ENCODE data around the gene CORO2B.
"Not testable (repeated sequence)": the region's sequence is repeated elsewhere in the genome, so short reads cannot be mapped to it uniquely, and the experiment has no call there.

CORO2B gene

GRCh38 chr15:68730976-68731897 is 152.4 kb downstream of the CORO2B start:
- no peak for DNase-seq (ENCODE audit: low read depth)

- DNase-seq (ENCODE audit: low read depth) = no peak
Measured at GRCh38 chr15:68732451-68732850, 153.7 kb downstream of the CORO2B start.

GRCh38 chr15:68733666-68734065 is 154.9 kb downstream of the CORO2B start:
- no peak for DNase-seq (ENCODE audit: low read depth)

GRCh38 chr15:68734352-68734751 is 155.6 kb downstream of the CORO2B start:
- no peak for DNase-seq (ENCODE audit: low read depth)

- DNase-seq (ENCODE audit: low read depth) = no peak
Measured at GRCh38 chr15:68734881-68735280, 156.1 kb downstream of the CORO2B start.

GRCh38 chr15:68735610-68736009 is 156.8 kb downstream of the CORO2B start:
- DNase-seq (ENCODE audit: low read depth) = no peak

GRCh38 chr15:68739390-68740080 is 160.7 kb downstream of the CORO2B start:
- no peak for DNase-seq (ENCODE audit: low read depth)

GRCh38 chr15:68743256-68743655 is 164.5 kb downstream of the CORO2B start:
- DNase-seq (ENCODE audit: low read depth) = no peak

- DNase-seq (ENCODE audit: low read depth) = no peak
Measured at GRCh38 chr15:68749365-68749764, 170.6 kb downstream of the CORO2B start.

GRCh38 chr15:68749793-68750192 is 171.0 kb downstream of the CORO2B start:
- peak; percentile 24 for DNase-seq (ENCODE audit: low read depth)

GRCh38 chr15:68751622-68752021 is 172.8 kb downstream of the CORO2B start:
- DNase-seq (ENCODE audit: low read depth) = no peak

GRCh38 chr15:68755731-68756130 is 176.9 kb downstream of the CORO2B start:
- DNase-seq (ENCODE audit: low read depth) = no peak

- not testable (repeated sequence) for DNase-seq (ENCODE audit: low read depth)
Measured at GRCh38 chr15:68759982-68760579, 181.3 kb downstream of the CORO2B start.

GRCh38 chr15:68763063-68763462 is 184.3 kb downstream of the CORO2B start:
- DNase-seq (ENCODE audit: low read depth) = no peak

GRCh38 chr15:68764090-68764489 is 185.3 kb downstream of the CORO2B start:
- DNase-seq (ENCODE audit: low read depth) = no peak

GRCh38 chr15:68765602-68766368 is 187.0 kb downstream of the CORO2B start:
- DNase-seq (ENCODE audit: low read depth) = no peak

GRCh38 chr15:68767833-68768232 is 189.0 kb downstream of the CORO2B start:
- DNase-seq (ENCODE audit: low read depth) = no peak

GRCh38 chr15:68768321-68768720 is 189.5 kb downstream of the CORO2B start:
- no peak for DNase-seq (ENCODE audit: low read depth)

- DNase-seq (ENCODE audit: low read depth) = no peak
Measured at GRCh38 chr15:68769702-68770101, 190.9 kb downstream of the CORO2B start.

- no peak for DNase-seq (ENCODE audit: low read depth)
Measured at GRCh38 chr15:68770216-68770615, 191.4 kb downstream of the CORO2B start.

GRCh38 chr15:68773036-68773435 is 194.2 kb downstream of the CORO2B start:
- DNase-seq (ENCODE audit: low read depth) = no peak

- DNase-seq (ENCODE audit: low read depth) = no peak
Measured at GRCh38 chr15:68774120-68774519, 195.3 kb downstream of the CORO2B start.
